NCI-H2171 (cell line): ENCODE measurements around the gene PTGES2.

Experiments
- DNase-seq: peaks from one replicate; lab custom pipeline; 2025; lab: John Stamatoyannopoulos, UW

The PTGES2 gene

GRCh38 chr9:128153060-128153946, 25.8 kb upstream of the PTGES2 start:
- DNase-seq = no peak

- no peak for DNase-seq
These were observed 24.9 kb upstream of the PTGES2 start for GRCh38 chr9:128152133-128153059.

- no peak for DNase-seq
These were observed 24.0 kb upstream of the PTGES2 start for GRCh38 chr9:128151309-128152132.

DNA sequence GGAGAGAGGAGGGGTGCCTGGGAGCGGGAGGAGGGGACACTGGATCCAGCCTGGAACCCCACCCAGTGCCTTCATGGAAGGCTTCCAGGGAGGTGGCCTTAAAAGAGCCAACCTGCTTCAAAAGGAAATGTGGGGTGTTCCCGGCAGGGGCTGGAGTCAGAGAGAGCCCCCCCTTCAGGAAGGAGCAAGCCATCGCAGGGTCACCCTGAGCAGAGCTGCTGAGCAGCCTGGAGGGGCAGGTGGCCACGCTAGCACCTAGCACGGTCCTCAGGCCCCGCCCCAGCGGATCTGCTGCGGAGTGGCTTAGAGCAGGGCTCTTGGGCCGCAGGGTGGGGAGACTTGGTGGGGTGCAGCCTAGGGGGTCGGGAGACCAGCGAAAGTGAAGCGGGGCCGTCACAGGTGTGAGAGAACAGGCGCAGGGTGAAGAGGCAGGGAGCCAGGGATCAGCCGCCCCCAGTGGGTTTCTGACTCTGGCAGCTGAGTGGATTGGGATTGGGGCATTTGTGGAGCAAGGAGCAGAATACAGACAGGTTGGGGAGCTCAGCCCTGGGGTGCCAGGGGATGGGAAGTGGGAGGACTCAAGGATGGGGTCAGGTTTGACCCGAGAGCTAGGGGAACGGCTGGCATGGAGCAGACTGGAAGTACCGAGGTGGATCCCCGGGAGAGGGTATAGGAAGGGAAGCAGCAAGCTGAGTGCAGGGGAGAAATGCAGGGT, 23.2 kb upstream of the PTGES2 start:
- DNase-seq = no peak

DNA sequence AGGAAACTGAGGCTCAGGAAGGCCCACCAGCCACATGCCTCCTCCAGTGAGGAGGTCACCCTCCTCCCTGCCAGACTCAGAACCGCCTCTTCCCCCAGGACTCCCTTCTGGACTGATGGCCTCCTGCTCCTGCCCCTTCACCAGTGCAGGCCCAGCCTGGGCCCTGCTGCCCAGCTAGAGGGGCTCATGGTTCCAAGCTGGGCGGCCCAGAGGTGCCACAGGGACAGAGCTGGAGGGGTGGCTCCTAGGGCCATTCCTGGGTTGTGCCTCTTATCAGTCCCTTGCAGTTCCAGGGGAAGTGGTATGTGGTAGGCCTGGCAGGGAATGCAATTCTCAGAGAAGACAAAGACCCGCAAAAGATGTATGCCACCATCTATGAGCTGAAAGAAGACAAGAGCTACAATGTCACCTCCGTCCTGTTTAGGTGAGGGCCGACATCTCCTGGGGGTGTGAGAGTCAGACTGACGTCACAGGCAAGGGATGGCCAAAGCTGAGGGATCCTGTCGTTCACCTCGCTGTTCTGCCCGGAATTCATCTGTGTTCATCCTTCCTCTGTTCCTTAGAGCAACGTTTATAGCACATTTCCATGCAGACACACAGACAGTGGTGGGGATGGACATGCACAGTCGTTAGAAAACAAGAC, 22.5 kb upstream of the PTGES2 start:
- DNase-seq = no peak

- DNase-seq = no peak
These were observed 21.6 kb upstream of the PTGES2 start, which contains the start of gene LCN2 for GRCh38 chr9:128149001-128149701. LCN2 (plus strand) TSS chr9:128149453; CDS start chr9:128149526, 73 bp downstream.

DNA sequence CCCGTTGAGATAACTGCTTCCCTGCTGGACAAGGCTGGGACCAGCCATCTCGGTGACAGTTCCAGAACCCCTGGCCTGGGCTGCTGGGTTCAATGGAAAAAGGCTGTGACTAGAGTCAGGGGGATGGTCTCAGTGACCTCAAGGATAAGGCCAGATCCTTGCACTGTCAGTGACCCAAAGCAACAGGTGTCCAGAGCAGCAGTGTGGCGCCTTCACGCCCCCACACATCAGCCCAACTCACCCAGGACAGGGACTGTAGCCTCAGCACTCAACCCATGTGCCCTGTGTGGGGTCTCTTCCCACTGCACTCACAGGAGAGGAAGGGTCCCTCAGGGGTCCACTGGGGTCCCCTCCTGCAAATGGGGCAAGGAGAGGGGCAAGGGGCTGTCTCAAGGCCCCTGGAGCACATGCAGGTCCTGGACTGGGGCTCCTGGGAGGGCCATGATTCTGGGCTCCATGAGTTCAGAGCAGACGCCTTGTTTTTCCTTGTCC, 21.0 kb upstream of the PTGES2 start:
- DNase-seq = no peak

DNA sequence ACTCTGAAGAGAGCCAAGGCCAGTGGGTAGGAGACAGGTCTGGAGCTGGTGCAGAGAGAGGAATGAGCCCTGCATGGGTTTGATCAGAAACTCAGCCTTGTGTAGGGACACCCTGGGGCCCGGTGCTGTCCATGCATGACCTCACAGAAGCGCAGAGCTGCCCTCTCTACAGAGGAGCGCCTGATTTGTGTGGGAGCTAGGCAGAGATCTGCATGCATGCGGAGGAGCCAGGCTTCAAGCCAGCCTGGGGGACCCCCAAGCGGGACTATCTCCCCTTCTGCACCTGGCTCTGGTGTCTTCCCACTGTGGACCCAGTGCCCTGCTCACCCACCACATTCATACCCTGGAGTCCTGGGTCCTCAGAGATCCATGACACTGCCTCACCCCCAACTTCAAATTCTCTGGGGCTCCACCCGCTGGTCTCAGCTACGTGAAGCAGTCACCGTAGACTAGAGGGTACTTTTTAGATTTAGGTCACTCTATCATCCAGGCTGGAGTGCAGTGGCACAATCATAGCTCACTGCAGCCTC, 19.1 kb upstream of the PTGES2 start:
- no peak for DNase-seq

DNA sequence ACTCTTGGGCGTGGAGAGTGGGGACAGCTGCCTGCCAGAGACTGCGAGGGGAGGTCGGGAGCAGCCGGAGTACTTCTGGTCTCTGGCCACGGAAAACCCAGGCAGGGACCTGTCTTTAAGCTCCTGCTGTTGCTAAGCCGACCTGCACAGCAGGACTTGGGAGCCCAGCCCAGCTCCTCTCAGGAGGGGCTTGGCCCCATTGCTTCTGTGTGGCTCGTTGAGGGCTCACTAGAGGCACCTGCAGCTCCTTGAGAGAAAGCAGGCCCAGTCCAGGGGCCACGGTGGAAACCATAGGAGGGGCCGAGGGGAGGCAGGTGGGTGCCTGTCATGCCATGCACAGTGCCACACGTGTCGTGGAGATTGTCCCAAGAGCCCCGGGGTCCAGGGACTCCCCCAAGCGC, 18.4 kb upstream of the PTGES2 start:
- no peak for DNase-seq

- DNase-seq = no peak
These were observed 18.0 kb upstream of the PTGES2 start for GRCh38 chr9:128145536-128145935.

GRCh38 chr9:128144239-128145181, 17.0 kb upstream of the PTGES2 start:
- no peak for DNase-seq

- DNase-seq = no peak
These were observed 16.2 kb upstream of the PTGES2 start for GRCh38 chr9:128143525-128144238.

DNA sequence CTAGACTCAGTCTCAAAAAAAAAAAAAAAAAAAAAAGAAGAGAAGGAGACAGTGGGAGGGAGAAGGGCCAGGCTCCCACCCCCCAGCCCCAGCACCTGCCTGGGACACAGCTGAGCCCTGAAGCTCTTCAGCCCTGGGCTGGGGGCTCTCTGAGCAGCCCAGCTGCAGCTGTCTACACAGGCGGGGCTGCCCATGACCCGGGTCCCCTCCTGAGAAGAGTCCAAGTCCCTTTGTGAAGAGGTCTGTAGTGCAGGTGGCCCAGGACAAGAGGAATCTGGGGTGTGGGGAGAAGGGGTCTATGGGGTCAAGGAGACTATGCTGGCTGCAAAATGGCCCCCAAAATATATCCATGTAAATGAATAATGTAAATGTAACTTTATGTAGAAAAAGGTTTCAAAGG, 15.1 kb upstream of the PTGES2 start:
- no peak for DNase-seq

DNA sequence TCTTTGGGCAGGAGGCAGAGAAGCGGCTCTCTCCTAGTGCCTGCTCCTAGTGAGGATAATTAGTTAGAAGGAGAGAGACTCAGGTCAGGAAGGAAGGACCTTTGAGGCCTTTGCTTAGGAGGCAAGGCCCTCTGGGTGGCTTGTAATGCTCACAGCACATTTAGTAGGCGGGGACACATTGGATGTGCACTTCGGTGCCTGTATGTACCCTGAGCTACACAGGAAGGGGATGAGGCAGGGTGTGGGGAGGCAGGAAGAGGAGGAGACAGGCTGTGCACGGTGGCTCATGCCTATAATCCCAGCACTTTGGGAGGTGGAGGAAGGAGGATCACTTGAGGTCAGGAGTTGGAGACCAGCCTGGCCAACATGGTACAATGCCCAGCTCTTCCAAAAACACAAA, 14.5 kb upstream of the PTGES2 start:
- DNase-seq = no peak

DNA sequence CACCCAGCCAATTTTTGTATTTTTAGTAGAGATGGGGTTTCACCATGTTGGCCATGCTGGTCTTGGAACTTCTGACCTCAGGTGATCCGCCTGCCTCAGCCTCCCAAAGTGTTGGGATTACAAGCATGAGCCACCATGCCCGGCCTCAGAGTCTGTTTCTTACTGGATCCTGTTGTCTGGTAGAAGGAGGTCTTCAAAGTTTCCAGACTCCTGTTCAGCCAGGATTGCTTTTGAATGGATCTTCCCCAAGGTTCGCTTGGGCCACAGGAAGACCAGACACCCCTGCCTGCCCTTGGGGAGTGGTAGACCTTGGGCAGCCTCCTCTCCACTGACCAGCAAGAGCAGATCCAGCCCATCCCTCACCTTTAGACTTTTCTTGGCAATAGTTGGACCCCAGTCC, 14.1 kb upstream of the PTGES2 start:
- DNase-seq = no peak

GRCh38 chr9:128139621-128140020, 12.1 kb upstream of the PTGES2 start:
- DNase-seq = no peak

- DNase-seq = no peak
These were observed 10.5 kb upstream of the PTGES2 start for GRCh38 chr9:128138001-128138400.
